CD14-positive monocyte (primary cell): ENCODE data around the gene TNFRSF4. TPM values are rescaled to one million over a fixed set of nuclear protein-coding genes. Genes with fewer than 3 reads are reported as not detected.

Experiments
- DNase-seq, 3 donors: peaks; one replicate each; pipeline ENCODE4 v3.0.0-alpha.2; 2011 to 2022
- H2AFZ ChIP-seq: 2 replicates; pipeline ENCODE4 v1.6.0; 2012; ENCODE audit warnings: mild to moderate bottlenecking, low read depth, low read length, inconsistent platforms; ENCODE audit not compliant: insufficient read depth, poor library complexity, severe bottlenecking
- H3K27ac ChIP-seq, 2 donors: 1 replicate in 1 of 2; 2 replicates in 1 of 2; pipeline ENCODE4 v1.5.1; 2012 to 2013; ENCODE audit warnings: low read length in 2 of 2, control low read depth in 1 of 2, inconsistent platforms in 1 of 2, low read depth in 1 of 2, mild to moderate bottlenecking in 1 of 2
- H3K27me3 ChIP-seq, 2 donors: one replicate each; pipeline versions ENCODE4 v1.6.0 to v1.6.1; 2011 to 2013; ENCODE audit warnings: low read length in 2 of 2; ENCODE audit not compliant: control insufficient read depth in 2 of 2, insufficient read depth in 2 of 2
- H3K36me3 ChIP-seq, 2 donors: replicated peaks in 1 of 2; 1 replicate in 1 of 2; 2 replicates in 1 of 2; pipeline versions ENCODE4 v1.5.1 to v1.6.1; 2012 to 2013; ENCODE audit warnings: low read length in 2 of 2, control low read depth in 1 of 2, inconsistent platforms in 1 of 2, mild to moderate bottlenecking in 1 of 2; ENCODE audit not compliant: insufficient read depth in 2 of 2, control insufficient read depth in 1 of 2
- H3K4me1 ChIP-seq, 2 donors: 1 replicate in 1 of 2; 2 replicates in 1 of 2; pipeline versions ENCODE4 v1.5.1 to v1.6.1; 2012 to 2013; ENCODE audit warnings: low read length in 2 of 2, control low read depth in 1 of 2, inconsistent platforms in 1 of 2, mild to moderate bottlenecking in 1 of 2, moderate library complexity in 1 of 2; ENCODE audit not compliant: insufficient read depth in 2 of 2, control insufficient read depth in 1 of 2
- H3K4me2 ChIP-seq: replicated peaks from 2 replicates; pipeline ENCODE3; 2012; ENCODE audit warnings: low read length, moderate library complexity, mild to moderate bottlenecking; ENCODE audit not compliant: poor library complexity, severe bottlenecking; ENCODE audit errors: extremely low read depth
- H3K4me3 ChIP-seq, 3 experiments: fragments of 200-600 bp in 1 of 3; sonication (generic) in 1 of 3; replicated peaks in 1 of 3; 1 replicate in 2 of 3; 2 replicates in 1 of 3; pipeline ENCODE4 v1.5.1; 2011 to 2013; ENCODE audit warnings: low read length in 3 of 3, mild to moderate bottlenecking in 3 of 3, control low read depth in 2 of 3, low read depth in 2 of 3, inconsistent platforms in 1 of 3, moderate library complexity in 1 of 3
- H3K79me2 ChIP-seq: 2 replicates; pipeline ENCODE4 v1.6.0; 2012; ENCODE audit warnings: mild to moderate bottlenecking, control low read depth, inconsistent platforms, low read length, moderate library complexity; ENCODE audit not compliant: insufficient read depth
- H3K9ac ChIP-seq: 2 replicates; pipeline ENCODE4 v1.6.0; 2017; ENCODE audit warnings: low read length, mild to moderate bottlenecking; ENCODE audit not compliant: insufficient read depth, poor library complexity, severe bottlenecking
- H3K9me3 ChIP-seq, 2 donors: replicated peaks in 1 of 2; 1 replicate in 1 of 2; 2 replicates in 1 of 2; pipeline versions ENCODE4 v1.5.1 to v1.6.1; 2012 to 2013; ENCODE audit warnings: low read length in 2 of 2, control low read depth in 1 of 2; ENCODE audit not compliant: control insufficient read depth in 1 of 2, insufficient read depth in 1 of 2
- H4K20me1 ChIP-seq: 2 replicates; pipeline ENCODE4 v1.6.0; 2012; ENCODE audit warnings: mild to moderate bottlenecking, low read length, control low read depth, moderate library complexity; ENCODE audit not compliant: insufficient read depth
- H3K27ac Mint-ChIP-seq, 7 donors: one replicate each; pipeline ENCODE4 v1.8.0; 2020; ENCODE audit warnings: mild to moderate bottlenecking in 7 of 7, mixed read lengths in 7 of 7, moderate library complexity in 6 of 7, inconsistent platforms in 2 of 7
- H3K27me3 Mint-ChIP-seq, 3 donors: one replicate each; pipeline ENCODE4 v1.8.0; 2021 to 2022; ENCODE audit warnings: low read depth in 3 of 3, mild to moderate bottlenecking in 3 of 3, mixed read lengths in 3 of 3, moderate library complexity in 3 of 3, inconsistent platforms in 1 of 3
- H3K36me3 Mint-ChIP-seq, 2 donors: one replicate each; pipeline ENCODE4 v1.8.0; 2020; ENCODE audit warnings: mixed read lengths in 2 of 2, inconsistent platforms in 1 of 2, mild to moderate bottlenecking in 1 of 2
- H3K4me1 Mint-ChIP-seq: one replicate; pipeline ENCODE4 v1.8.0; 2020; ENCODE audit warnings: mild to moderate bottlenecking, mixed read lengths
- H3K4me3 Mint-ChIP-seq, 2 donors: one replicate each; pipeline ENCODE4 v1.8.0; 2020; ENCODE audit warnings: mild to moderate bottlenecking in 2 of 2, mixed read lengths in 2 of 2, moderate library complexity in 1 of 2
- H3K9me3 Mint-ChIP-seq, 7 donors: one replicate each; pipeline ENCODE4 v1.8.0; 2020 to 2022; ENCODE audit warnings: mixed read lengths in 7 of 7, mild to moderate bottlenecking in 6 of 7, moderate library complexity in 6 of 7, inconsistent platforms in 2 of 7
- CTCF ChIP-seq: fragments of 200-600 bp; IDR thresholded peaks from one replicate; pipeline ENCODE4 v1.8.0; 2022; ENCODE audit warnings: antibody characterized with exemption, mild to moderate bottlenecking
- WGBS: methylation state at CpG from one replicate; pipeline ENCODE4 v1.1.5; 2013; ENCODE audit warnings: missing lambda C conversion rate; ENCODE audit not compliant: insufficient coverage; 5-methylcytosine and 5-hydroxymethylcytosine counted together
- intact Hi-C, 2 donors: fragments of 100-400 bp; cut with micrococcal nuclease; formaldehyde crosslinking; loops; one replicate each; pipeline versions ENCODE4 v1.15.0 to v1.15.1; 2023
- polyA plus RNA-seq, 3 donors: library from polyadenylated mRNA; depleted of rRNA in 1 of 3; unstranded in 2 of 3; stranded (reverse) in 1 of 3; fragments of 300-500 nt in 2 of 3; fragments of >200 nt in 1 of 3; fragmentation: Illumina TruSeq in 2 of 3; gene quantifications; 1 replicate in 2 of 3; 2 replicates in 1 of 3; pipeline ENCODE4 v1.2.3, GENCODE V29; 2012 to 2021

TNFRSF4 gene
- polyA plus RNA-seq, 3 donors, result 0.05 TPM; not detected in 2

GRCh38 chr1:1208713-1209433, 5.1 kb downstream of the TNFRSF4 start:
- no peak overlapping the region for H3K4me2 ChIP-seq
- H2AFZ ChIP-seq, result no peak overlapping the region
- no peak overlapping the region for H3K27ac ChIP-seq

GRCh38 chr1:1207571-1207892, 6.4 kb downstream of the TNFRSF4 start:
- TF ChIP-seq CTCF, result no peak
- no peaks in the 10 kb centered on the region for H3K4me1 ChIP-seq
- H3K36me3 ChIP-seq, result no peaks in the 10 kb centered on the region
- H3K4me2 ChIP-seq, result no peak overlapping the region
- H3K4me1 Mint-ChIP-seq, result peaks cover 5% of the 10 kb centered on the region
- H3K27ac Mint-ChIP-seq, result no peak overlapping the region
- 31% methylated on average over 8 of the region's 11 CpGs for WGBS
- H3K4me3 ChIP-seq, result no peak overlapping the region
- no peak overlapping the region for H2AFZ ChIP-seq
- no peak overlapping the region for H3K27ac ChIP-seq
- no peaks in the 10 kb centered on the region for H3K79me2 ChIP-seq
- peaks cover 7 to 52% of the 10 kb centered on the region in 2 donors for H3K27me3 ChIP-seq
- no peak for DNase-seq
- no peak overlapping the region for H3K9ac ChIP-seq
- peaks cover 42 to 75% (median 53%) of the 10 kb centered on the region in 3 donors for H3K27me3 Mint-ChIP-seq
- no peaks in the 10 kb centered on the region for H3K9me3 ChIP-seq
- H3K4me3 Mint-ChIP-seq, result peak overlapping the region in 1 of 2 donors; percentile 70
- peaks cover 0 to 3% (median 2%) of the 10 kb centered on the region in 7 donors for H3K9me3 Mint-ChIP-seq
- peaks cover 0 to 1% of the 10 kb centered on the region in 2 donors for H3K36me3 Mint-ChIP-seq
- intact Hi-C loops, result no loop called here
- H4K20me1 ChIP-seq, result no peaks in the 10 kb centered on the region

More at GRCh38 chr1:1208713-1209433, 5.1 kb downstream of the TNFRSF4 start:
- Histone ChIP-seq H3K9ac (no peak overlapping the region), H3K9me3 (no peaks in the 10 kb centered on the region), H3K4me1 (peaks cover 6 to 8% of the 10 kb centered on the region in 2 donors), H3K4me3 (no peak overlapping the region), H3K27me3 (peaks cover 7 to 65% of the 10 kb centered on the region in 2 donors), H3K36me3 (no peaks in the 10 kb centered on the region), H4K20me1 (no peaks in the 10 kb centered on the region), H3K79me2 (no peaks in the 10 kb centered on the region)
- peak in 1 of 3 donors; percentile 31 for DNase-seq
- Mint-ChIP-seq H3K4me3 (peak overlapping the region in 1 of 2 donors; percentile 70), H3K27ac (peak overlapping the region in 1 of 7 donors; percentile 80), H3K27me3 (peaks cover 42 to 81% (median 62%) of the 10 kb centered on the region in 3 donors), H3K4me1 (peaks cover 5% of the 10 kb centered on the region), H3K9me3 (peaks cover 0 to 3% (median 2%) of the 10 kb centered on the region in 7 donors), H3K36me3 (peaks cover 0 to 1% of the 10 kb centered on the region in 2 donors)
- intact Hi-C loops, result no loop called here
- TF ChIP-seq CTCF, result no peak
- 7% methylated on average over 23 of the region's 38 CpGs for WGBS
